OCI-LY3 (cell line): Measurements from ENCODE around the gene EFCAB6.

Experiments used
- H2AFZ ChIP-seq: fragments of 200-600, 300-600 bp; shearing (Covaris generic); 2 replicates; pipeline ENCODE4 v1.6.0; 2014; ENCODE audit warnings: antibody characterized with exemption, low read depth, low read length
- H3K27ac ChIP-seq: fragments of 200-600, 300-600 bp; sonication (generic); 2 replicates; pipeline ENCODE4 v1.5.1; 2014; ENCODE audit warnings: mild to moderate bottlenecking, low read length, moderate library complexity, mixed read lengths
- H3K27me3 ChIP-seq: fragments of 200-600, 300-600 bp; sonication (generic); 2 replicates; pipeline ENCODE4 v1.6.1; 2014; ENCODE audit warnings: low read depth, low read length, mixed read lengths
- H3K36me3 ChIP-seq: fragments of 200-600, 300-600 bp; sonication (generic); replicated peaks from 2 replicates; pipeline ENCODE3; 2014; ENCODE audit warnings: low read depth, low read length, mixed read lengths
- H3K4me1 ChIP-seq: fragments of 300-600, 200-600 bp; sonication (generic); 2 replicates; pipeline ENCODE4 v1.6.1; 2014; ENCODE audit warnings: low read length, mixed read lengths
- H3K4me2 ChIP-seq: fragments of 200-600, 300-600 bp; sonication (generic); 2 replicates; pipeline ENCODE4 v1.6.1; 2014; ENCODE audit warnings: low read length, mixed read lengths
- H3K4me3 ChIP-seq: fragments of 300-600, 200-600 bp; sonication (generic); 2 replicates; pipeline ENCODE4 v1.5.1; 2014; ENCODE audit warnings: antibody characterized with exemption, mild to moderate bottlenecking, low read length, moderate library complexity
- H3K79me2 ChIP-seq: fragments of 300-600, 200-600 bp; shearing (Covaris generic); 2 replicates; pipeline ENCODE4 v1.6.1; 2014; ENCODE audit warnings: mild to moderate bottlenecking, low read length, mixed read lengths
- H3K9ac ChIP-seq: fragments of 300-600, 200-600 bp; shearing (Covaris generic); 2 replicates; pipeline ENCODE4 v1.6.0; 2014; ENCODE audit warnings: mild to moderate bottlenecking, low read length, moderate library complexity
- H3K9me3 ChIP-seq: fragments of 200-600, 300-600 bp; shearing (Covaris generic); 2 replicates; pipeline ENCODE4 v1.6.1; 2014; ENCODE audit warnings: low read length, mixed read lengths; ENCODE audit not compliant: insufficient read depth
- H4K20me1 ChIP-seq: fragments of 200-600, 300-600 bp; sonication (generic); 2 replicates; pipeline ENCODE4 v1.6.1; 2016; ENCODE audit warnings: low read length, mixed read lengths; ENCODE audit not compliant: insufficient read depth
- CTCF ChIP-seq: fragments of 200-600, 300-600 bp; sonication (generic); IDR thresholded peaks from 2 replicates; pipeline ENCODE4 v1.5.1; 2014; ENCODE audit warnings: antibody characterized with exemption, low read length, low read depth
- EZH2phosphoT487 ChIP-seq: fragments of 200-600 bp; shearing (Covaris generic); IDR thresholded peaks from 2 replicates; pipeline ENCODE4 v1.6.1; 2018; ENCODE audit warnings: antibody characterized with exemption, mixed run types, low read depth

Gene EFCAB6

GRCh38 chr22:43840851-43841250 lies 28.7 kb upstream of the EFCAB6 start:
- Histone ChIP-seq H3K4me1 (no peaks in the 10 kb centered on the region), H3K79me2 (no peaks in the 10 kb centered on the region), H3K4me2 (no peak overlapping the region), H3K4me3 (no peak overlapping the region), H2AFZ (no peak overlapping the region), H3K36me3 (no peaks in the 10 kb centered on the region), H3K9ac (no peak overlapping the region), H3K27me3 (no peaks in the 10 kb centered on the region), H3K27ac (no peak overlapping the region), H4K20me1 (no peaks in the 10 kb centered on the region), H3K9me3 (no peaks in the 10 kb centered on the region)
- TF ChIP-seq CTCF (no peak), EZH2phosphoT487 (no peak)

GRCh38 chr22:43840431-43840830 lies 28.3 kb upstream of the EFCAB6 start:
- H3K27me3 ChIP-seq = no peaks in the 10 kb centered on the region
- no peak overlapping the region for H3K4me3 ChIP-seq
- no peaks in the 10 kb centered on the region for H3K79me2 ChIP-seq
- no peak overlapping the region for H2AFZ ChIP-seq
- H3K9me3 ChIP-seq = no peaks in the 10 kb centered on the region
- no peaks in the 10 kb centered on the region for H3K4me1 ChIP-seq
- no peak overlapping the region for H3K9ac ChIP-seq
- no peaks in the 10 kb centered on the region for H3K36me3 ChIP-seq
- H3K4me2 ChIP-seq = no peak overlapping the region
- no peak for TF ChIP-seq CTCF
- no peak for TF ChIP-seq EZH2phosphoT487
- H3K27ac ChIP-seq = no peak overlapping the region
- H4K20me1 ChIP-seq = no peaks in the 10 kb centered on the region

GRCh38 chr22:43839781-43840180 lies 27.7 kb upstream of the EFCAB6 start:
- H3K36me3 ChIP-seq = no peaks in the 10 kb centered on the region
- no peaks in the 10 kb centered on the region for H3K4me1 ChIP-seq
- no peaks in the 10 kb centered on the region for H3K27me3 ChIP-seq

GRCh38 chr22:43838571-43839307 lies 26.6 kb upstream of the EFCAB6 start:
- Histone ChIP-seq H3K27me3 (no peaks in the 10 kb centered on the region), H3K79me2 (no peaks in the 10 kb centered on the region), H3K27ac (no peak overlapping the region), H3K9me3 (no peaks in the 10 kb centered on the region), H2AFZ (no peak overlapping the region), H3K4me2 (no peak overlapping the region), H3K4me1 (no peaks in the 10 kb centered on the region), H4K20me1 (no peaks in the 10 kb centered on the region), H3K4me3 (no peak overlapping the region), H3K9ac (no peak overlapping the region), H3K36me3 (no peaks in the 10 kb centered on the region)
- TF ChIP-seq CTCF (no peak), EZH2phosphoT487 (no peak)

More at GRCh38 chr22:43839781-43840180, 27.7 kb upstream of the EFCAB6 start:
- Histone ChIP-seq H3K9ac (no peak overlapping the region), H4K20me1 (no peaks in the 10 kb centered on the region), H3K79me2 (no peaks in the 10 kb centered on the region), H3K4me3 (no peak overlapping the region), H2AFZ (no peak overlapping the region), H3K4me2 (no peak overlapping the region), H3K27ac (no peak overlapping the region), H3K9me3 (no peaks in the 10 kb centered on the region)
- no peak for TF ChIP-seq EZH2phosphoT487
- no peak for TF ChIP-seq CTCF
